HFFc6 (cell line): ENCODE data around the gene RPUSD2. TPM values are rescaled to one million over a fixed set of nuclear protein-coding genes. Genes with fewer than 3 reads are reported as not detected.

Source experiments
- DNase-seq: peaks from one replicate; pipeline ENCODE4 v3.0.0-alpha.2; 2018
- H3K27ac Mint-ChIP-seq: 2 replicates; pipeline ENCODE4 v1.8.0; 2020; ENCODE audit warnings: mild to moderate bottlenecking, mixed read lengths
- H3K27me3 Mint-ChIP-seq: 2 replicates; pipeline ENCODE4 v1.8.0; 2021; ENCODE audit warnings: mild to moderate bottlenecking, moderate library complexity, mixed read lengths; ENCODE audit not compliant: insufficient read depth
- H3K36me3 Mint-ChIP-seq: 2 replicates; pipeline ENCODE4 v1.8.0; 2021; ENCODE audit warnings: low read depth, mixed read lengths
- H3K4me1 Mint-ChIP-seq: 2 replicates; pipeline ENCODE4 v1.8.0; 2020; ENCODE audit warnings: low read depth, mixed read lengths
- H3K4me3 Mint-ChIP-seq: 2 replicates; pipeline ENCODE4 v1.8.0; 2020; ENCODE audit warnings: mild to moderate bottlenecking, moderate library complexity, mixed read lengths
- H3K9me3 Mint-ChIP-seq: 2 replicates; pipeline ENCODE4 v1.8.0; 2020; ENCODE audit warnings: mild to moderate bottlenecking, mixed read lengths
- total RNA-seq, 6 experiments: library from RNA; stranded (reverse); fragmentation: NEBNext Ultra II Directional; extraction: Animal tissue kit (Norgen Biotek cat#: 25700); gene quantifications; 2 replicates in 1 of 6; 3 replicates in 5 of 6; pipeline ENCODE4 v1.2.3, GENCODE V29; 2021
- TF ChIP-seq, protein P1 (sequence below): fragments of 200-600 bp; sonication (generic); IDR thresholded peaks from 2 replicates; pipeline ENCODE4 v1.5.0; 2021; ENCODE audit warnings: antibody characterized with exemption, mild to moderate bottlenecking

Gene RPUSD2
- total RNA-seq, 6 experiments from 2014 or later, result 10.3 to 13.7 (median 11.9) TPM

DNA sequence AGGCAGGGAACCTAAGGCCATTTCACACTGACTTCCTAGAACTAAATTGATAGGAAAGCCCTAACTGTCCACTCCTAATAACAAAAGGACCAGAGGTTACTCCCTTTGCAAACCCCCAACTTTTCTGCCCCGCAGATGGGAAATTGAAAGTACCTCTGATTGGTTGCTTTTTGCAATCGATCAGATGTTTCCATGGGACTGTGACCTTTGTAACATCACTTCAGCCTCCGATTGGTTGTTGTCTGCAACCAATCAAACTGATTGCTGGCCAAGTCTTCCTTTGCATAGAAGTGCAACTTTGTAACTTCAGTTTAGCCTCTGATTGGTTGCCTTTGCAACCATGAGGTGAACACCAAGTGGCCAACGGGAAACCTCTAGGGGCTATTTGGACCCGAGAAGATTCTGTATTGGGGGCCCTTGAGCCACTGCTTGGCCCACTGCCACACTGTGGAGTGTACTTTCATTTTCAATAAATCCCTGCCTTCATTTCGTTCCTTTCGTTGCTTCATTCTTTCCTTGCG is 13.7 kb downstream of the RPUSD2 start:
- Mint-ChIP-seq H3K4me3 (peak overlapping the region; percentile 9; the same call in 1 of the 2 replicates), H3K27ac (no peak overlapping the region), H3K4me1 (no peaks in the 10 kb centered on the region), H3K27me3 (peaks cover 2% of the 10 kb centered on the region; the same call in 1 of the 2 replicates), H3K36me3 (peaks cover 8% of the 10 kb centered on the region; the same call in 1 of the 2 replicates), H3K9me3 (peaks cover 5% of the 10 kb centered on the region; the same call in 1 of the 2 replicates)
- TF ChIP-seq, protein P1, sequence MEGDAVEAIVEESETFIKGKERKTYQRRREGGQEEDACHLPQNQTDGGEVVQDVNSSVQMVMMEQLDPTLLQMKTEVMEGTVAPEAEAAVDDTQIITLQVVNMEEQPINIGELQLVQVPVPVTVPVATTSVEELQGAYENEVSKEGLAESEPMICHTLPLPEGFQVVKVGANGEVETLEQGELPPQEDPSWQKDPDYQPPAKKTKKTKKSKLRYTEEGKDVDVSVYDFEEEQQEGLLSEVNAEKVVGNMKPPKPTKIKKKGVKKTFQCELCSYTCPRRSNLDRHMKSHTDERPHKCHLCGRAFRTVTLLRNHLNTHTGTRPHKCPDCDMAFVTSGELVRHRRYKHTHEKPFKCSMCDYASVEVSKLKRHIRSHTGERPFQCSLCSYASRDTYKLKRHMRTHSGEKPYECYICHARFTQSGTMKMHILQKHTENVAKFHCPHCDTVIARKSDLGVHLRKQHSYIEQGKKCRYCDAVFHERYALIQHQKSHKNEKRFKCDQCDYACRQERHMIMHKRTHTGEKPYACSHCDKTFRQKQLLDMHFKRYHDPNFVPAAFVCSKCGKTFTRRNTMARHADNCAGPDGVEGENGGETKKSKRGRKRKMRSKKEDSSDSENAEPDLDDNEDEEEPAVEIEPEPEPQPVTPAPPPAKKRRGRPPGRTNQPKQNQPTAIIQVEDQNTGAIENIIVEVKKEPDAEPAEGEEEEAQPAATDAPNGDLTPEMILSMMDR, result no peak
- no peak for DNase-seq

DNA sequence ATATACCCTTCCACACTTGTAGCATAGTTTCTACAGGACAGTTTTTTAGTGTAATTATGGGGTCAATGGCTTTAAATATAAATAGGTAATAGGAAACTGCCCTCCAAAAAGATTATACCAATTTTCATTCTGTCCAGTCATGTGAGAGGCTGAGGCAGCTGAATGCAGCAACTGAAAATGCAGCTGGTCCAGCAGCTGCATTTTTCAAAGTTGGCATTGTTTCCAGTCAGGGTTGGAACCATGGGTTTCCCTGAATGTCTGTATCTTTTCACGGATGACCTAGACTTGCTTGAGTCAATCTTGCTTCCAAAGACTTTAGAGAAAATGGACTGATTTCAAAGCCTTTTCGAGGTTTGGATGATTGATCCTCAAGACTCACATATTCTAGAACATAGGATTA is 15.1 kb downstream of the RPUSD2 start:
- Mint-ChIP-seq H3K9me3 (peaks cover 5% of the 10 kb centered on the region; the same call in 1 of the 2 replicates), H3K27ac (no peak overlapping the region), H3K4me1 (no peaks in the 10 kb centered on the region), H3K36me3 (peaks cover 4% of the 10 kb centered on the region; the same call in 1 of the 2 replicates), H3K27me3 (peaks cover 2% of the 10 kb centered on the region; the same call in 1 of the 2 replicates), H3K4me3 (no peak overlapping the region)
- DNase-seq, result no peak
- TF ChIP-seq, protein P1, result no peak

- Mint-ChIP-seq H3K9me3 (no peaks in the 10 kb centered on the region), H3K27me3 (peaks cover 4% of the 10 kb centered on the region), H3K36me3 (no peaks in the 10 kb centered on the region), H3K4me3 (peak overlapping the region; percentile 63; the same call in 1 of the 2 replicates), H3K4me1 (peaks cover 31% of the 10 kb centered on the region), H3K27ac (no peak overlapping the region)
- TF ChIP-seq, protein P1, result no peak
- DNase-seq, result no peak
Measured at GRCh38 chr15:40590667-40591050, 21.6 kb downstream of the RPUSD2 start.

GRCh38 chr15:40591389-40591788 is 22.3 kb downstream of the RPUSD2 start:
- Mint-ChIP-seq H3K36me3 (no peaks in the 10 kb centered on the region), H3K4me1 (peaks cover 36% of the 10 kb centered on the region), H3K27me3 (peaks cover 4% of the 10 kb centered on the region), H3K4me3 (no peak overlapping the region), H3K27ac (no peak overlapping the region), H3K9me3 (no peaks in the 10 kb centered on the region)
- TF ChIP-seq, protein P1, result no peak
- no peak for DNase-seq

GRCh38 chr15:40593165-40593564 is 24.1 kb downstream of the RPUSD2 start:
- Mint-ChIP-seq H3K4me3 (no peak overlapping the region), H3K36me3 (no peaks in the 10 kb centered on the region), H3K4me1 (peaks cover 42% of the 10 kb centered on the region), H3K27ac (no peak overlapping the region), H3K27me3 (peaks cover 4% of the 10 kb centered on the region; the same call in 1 of the 2 replicates), H3K9me3 (no peaks in the 10 kb centered on the region)
- TF ChIP-seq, protein P1, result no peak
- DNase-seq, result no peak
